Activated T-helper 17 cell treated with anti-CD3 and anti-CD28 coated beads, Interleukin-2, amount 50 U/mL, for 72 hours (primary cell): Measurements from ENCODE around the gene EEF1AKMT1. TPM values are rescaled to one million over a fixed set of nuclear protein-coding genes. Genes with fewer than 3 reads are reported as not detected.

Experiments
- ATAC-seq: fragments of 150-1000 bp; cut with Tn5 transposase; replicated peaks from 2 replicates; pipeline ENCODE4 v1.10.0; 2021; ENCODE audit warnings: mild to moderate bottlenecking, moderate library complexity
- H3K27ac Mint-ChIP-seq: one replicate; pipeline ENCODE4 v1.8.0; 2022; ENCODE audit warnings: mixed read lengths
- H3K27me3 Mint-ChIP-seq: one replicate; pipeline ENCODE4 v1.8.0; 2022; ENCODE audit warnings: mixed read lengths
- H3K36me3 Mint-ChIP-seq: one replicate; pipeline ENCODE4 v1.8.0; 2022; ENCODE audit warnings: low read depth, mild to moderate bottlenecking, mixed read lengths
- H3K4me1 Mint-ChIP-seq: one replicate; pipeline ENCODE4 v1.8.0; 2022; ENCODE audit warnings: mixed read lengths
- H3K4me3 Mint-ChIP-seq: one replicate; pipeline ENCODE4 v1.8.0; 2022; ENCODE audit warnings: mild to moderate bottlenecking, mixed read lengths
- H3K9me3 Mint-ChIP-seq: one replicate; pipeline ENCODE4 v1.8.0; 2022; ENCODE audit warnings: mixed read lengths
- total RNA-seq, 2 donors: library from RNA; stranded (reverse); gene quantifications; one replicate each; pipeline ENCODE4 v1.2.3, GENCODE V29; 2022

Gene EEF1AKMT1
- total RNA-seq, 2 donors from 2014 or later = 12.1 to 15.6 TPM

DNA sequence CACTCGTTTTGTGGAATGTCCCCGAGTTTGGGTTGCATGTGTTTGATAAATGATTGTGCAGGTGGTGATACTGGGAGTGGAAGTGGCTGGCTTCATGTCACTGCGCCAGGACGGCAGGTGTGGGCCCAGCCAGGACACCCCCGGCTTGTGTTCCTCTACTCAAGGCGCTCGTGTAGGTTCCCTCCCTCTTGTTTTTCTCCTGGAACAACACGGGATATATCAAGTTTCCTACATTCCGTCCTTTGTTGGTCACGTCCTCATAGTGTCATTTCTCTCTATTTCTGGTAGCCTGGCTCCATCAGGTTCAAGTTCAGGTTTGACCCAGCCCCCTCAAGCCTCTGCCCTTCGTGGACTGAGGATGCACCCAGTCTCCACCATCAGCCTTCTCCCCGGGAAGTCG, 54.0 kb downstream of the EEF1AKMT1 start:
- H3K27ac Mint-ChIP-seq = no peak overlapping the region
- H3K36me3 Mint-ChIP-seq = no peaks in the 10 kb centered on the region
- ATAC-seq = no peak

DNA sequence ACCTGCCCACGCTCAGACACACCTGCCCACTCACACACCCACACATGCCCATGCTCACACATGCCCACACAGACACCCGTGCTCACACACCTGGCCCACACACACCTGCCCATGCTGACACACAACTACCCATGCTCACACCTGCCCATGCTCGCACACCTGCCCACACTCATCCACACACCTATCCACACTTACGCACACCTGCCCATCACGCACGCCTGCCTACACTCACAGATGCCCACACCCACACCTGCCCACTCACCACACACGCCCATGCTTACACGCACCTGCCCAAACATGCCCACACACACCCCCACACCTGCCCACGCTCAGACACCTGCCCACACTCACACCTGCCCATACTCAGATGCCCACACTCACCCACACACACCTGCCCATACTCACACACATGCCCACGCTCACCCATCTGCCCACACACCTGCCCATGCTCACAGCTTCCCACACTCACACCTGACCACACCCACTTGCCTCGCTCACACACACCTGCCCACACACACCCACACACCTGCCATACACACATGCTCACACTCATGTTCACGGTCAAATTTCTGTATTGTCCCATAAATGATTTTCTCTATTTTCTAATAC, 54.7 kb downstream of the EEF1AKMT1 start:
- Mint-ChIP-seq H3K4me1 (no peaks in the 10 kb centered on the region), H3K27me3 (peaks cover 10% of the 10 kb centered on the region), H3K4me3 (no peak overlapping the region), H3K36me3 (no peaks in the 10 kb centered on the region), H3K9me3 (no peaks in the 10 kb centered on the region), H3K27ac (no peak overlapping the region)
- no peak for ATAC-seq

More for the DNA sequence above, 54.0 kb downstream of the EEF1AKMT1 start:
- peaks cover 8% of the 10 kb centered on the region for H3K27me3 Mint-ChIP-seq
- no peaks in the 10 kb centered on the region for H3K4me1 Mint-ChIP-seq
- H3K9me3 Mint-ChIP-seq = no peaks in the 10 kb centered on the region
- H3K4me3 Mint-ChIP-seq = no peak overlapping the region

DNA sequence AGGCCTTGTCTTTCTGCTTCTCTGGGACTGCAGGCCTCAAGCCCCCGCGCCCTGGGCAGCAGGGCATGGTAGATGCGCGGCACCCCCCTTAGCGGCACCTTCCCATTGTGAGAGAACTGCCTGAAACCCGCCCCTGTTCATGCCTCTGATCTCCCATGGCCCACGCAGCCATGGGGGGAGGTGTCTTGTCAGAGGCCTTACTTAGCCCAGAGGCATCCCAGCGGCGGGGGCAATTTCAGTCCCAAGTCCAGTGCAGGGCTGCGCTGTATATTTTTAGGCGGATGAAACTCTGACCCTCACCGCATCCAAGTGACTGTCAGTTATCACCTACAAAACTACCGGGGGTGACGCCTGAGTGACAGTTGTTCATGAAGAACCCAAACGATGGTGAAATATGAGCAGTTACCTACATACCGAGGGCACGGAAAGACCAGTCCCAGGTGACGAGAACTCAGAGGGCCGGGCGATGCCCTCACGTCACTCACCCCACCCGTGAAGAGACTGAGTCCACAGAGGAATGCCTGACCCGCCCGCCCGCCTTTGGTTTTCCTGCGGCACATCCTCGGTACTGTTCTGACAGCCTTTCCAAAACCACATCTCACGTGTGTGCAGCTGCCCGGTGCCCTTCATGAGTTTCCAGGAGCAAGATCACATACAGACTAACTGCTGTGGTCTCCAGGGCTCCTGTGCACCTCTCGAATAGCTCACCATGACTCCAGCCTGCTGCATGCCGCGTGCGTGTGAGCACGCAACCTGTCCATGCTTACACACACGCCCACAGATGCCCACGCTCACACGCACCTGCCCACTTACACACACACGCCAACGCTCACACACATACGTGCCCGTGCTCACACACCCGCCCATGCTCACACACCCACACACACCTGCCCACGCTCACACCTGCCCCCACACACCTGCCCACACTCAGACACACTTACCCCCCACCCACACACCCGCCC, 55.9 kb downstream of the EEF1AKMT1 start:
- no peaks in the 10 kb centered on the region for H3K9me3 Mint-ChIP-seq
- no peaks in the 10 kb centered on the region for H3K4me1 Mint-ChIP-seq
- no peaks in the 10 kb centered on the region for H3K36me3 Mint-ChIP-seq
- H3K27me3 Mint-ChIP-seq = peaks cover 11% of the 10 kb centered on the region
- H3K27ac Mint-ChIP-seq = no peak overlapping the region
- ATAC-seq = no peak
- H3K4me3 Mint-ChIP-seq = no peak overlapping the region

DNA sequence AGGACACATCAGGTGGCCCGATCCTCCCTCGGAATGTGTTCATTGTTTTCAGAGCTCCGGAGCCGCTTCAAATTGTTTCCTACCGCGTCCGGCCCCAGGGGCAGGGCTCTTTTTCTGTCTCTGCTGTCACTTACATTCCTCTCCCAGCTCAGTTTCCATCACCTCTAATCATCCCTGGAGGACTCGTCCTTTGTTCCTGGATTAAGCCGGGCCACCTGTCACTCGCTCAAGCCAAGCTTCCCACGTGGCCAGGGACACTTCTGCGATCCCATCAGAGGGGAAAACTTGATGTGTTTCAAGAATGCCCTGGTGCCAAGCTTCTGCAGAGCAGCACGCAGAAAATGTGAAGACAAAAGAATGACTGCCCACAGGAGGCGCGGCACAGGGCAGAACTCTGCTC, 56.8 kb downstream of the EEF1AKMT1 start:
- Mint-ChIP-seq H3K36me3 (no peaks in the 10 kb centered on the region), H3K9me3 (no peaks in the 10 kb centered on the region), H3K4me3 (no peak overlapping the region), H3K27ac (no peak overlapping the region), H3K27me3 (peaks cover 6% of the 10 kb centered on the region), H3K4me1 (no peaks in the 10 kb centered on the region)
- ATAC-seq = no peak

- Mint-ChIP-seq H3K4me3 (no peak overlapping the region), H3K27ac (no peak overlapping the region), H3K9me3 (no peaks in the 10 kb centered on the region), H3K4me1 (no peaks in the 10 kb centered on the region), H3K36me3 (no peaks in the 10 kb centered on the region), H3K27me3 (peaks cover 6% of the 10 kb centered on the region)
- no peak for ATAC-seq
Measured at GRCh38 chr13:20715330-20715712, 58.4 kb downstream of the EEF1AKMT1 start.

GRCh38 chr13:20714563-20715329, 59.0 kb downstream of the EEF1AKMT1 start:
- Mint-ChIP-seq H3K27ac (no peak overlapping the region), H3K4me1 (no peaks in the 10 kb centered on the region), H3K4me3 (no peak overlapping the region), H3K36me3 (no peaks in the 10 kb centered on the region), H3K27me3 (peaks cover 6% of the 10 kb centered on the region), H3K9me3 (no peaks in the 10 kb centered on the region)
- no peak for ATAC-seq

DNA sequence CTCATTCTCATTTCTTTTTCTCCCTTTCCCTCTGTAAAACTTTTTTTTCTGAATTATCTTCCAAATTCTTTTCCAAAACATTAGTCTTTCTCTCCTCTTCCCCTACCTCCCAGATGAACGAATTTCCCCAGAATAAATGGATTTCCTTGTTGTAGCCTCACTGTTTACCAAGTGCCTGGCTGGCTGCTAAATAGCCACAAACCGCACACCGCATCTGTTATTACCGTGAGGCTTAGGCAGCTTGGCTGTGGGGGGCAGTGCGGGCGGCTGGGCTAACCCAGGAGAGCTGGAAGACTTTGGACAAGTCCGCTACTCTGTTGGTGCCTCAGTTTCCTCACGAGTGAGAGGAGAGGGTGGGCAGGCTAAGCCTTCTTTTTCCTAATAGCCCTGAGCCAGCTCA, 59.6 kb downstream of the EEF1AKMT1 start:
- H3K4me3 Mint-ChIP-seq = no peak overlapping the region
- no peak overlapping the region for H3K27ac Mint-ChIP-seq
- H3K9me3 Mint-ChIP-seq = no peaks in the 10 kb centered on the region
- peaks cover 6% of the 10 kb centered on the region for H3K27me3 Mint-ChIP-seq
- no peak for ATAC-seq
- H3K36me3 Mint-ChIP-seq = no peaks in the 10 kb centered on the region
- H3K4me1 Mint-ChIP-seq = no peaks in the 10 kb centered on the region

DNA sequence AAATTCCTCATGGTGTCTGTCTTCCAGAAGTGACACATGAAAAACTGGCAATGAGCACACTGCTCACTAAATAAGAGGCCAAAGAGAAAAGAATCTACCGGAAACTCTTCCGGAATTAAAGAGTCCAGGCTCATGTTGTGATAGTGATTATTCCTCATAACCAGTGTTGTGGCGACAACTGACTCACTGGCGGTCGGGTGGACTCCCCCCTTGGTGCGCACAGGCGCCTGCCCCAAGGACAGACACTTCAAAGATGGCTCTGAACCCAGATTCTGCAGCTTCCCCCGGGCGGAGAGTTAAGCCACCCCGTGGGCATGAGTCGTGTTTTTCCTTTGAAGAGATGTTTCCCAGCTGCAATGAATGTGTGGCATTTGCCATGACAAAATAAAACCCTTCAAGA, 60.0 kb downstream of the EEF1AKMT1 start:
- H3K27me3 Mint-ChIP-seq = peaks cover 6% of the 10 kb centered on the region
- ATAC-seq = no peak

GRCh38 chr13:20713014-20713376, 60.8 kb downstream of the EEF1AKMT1 start:
- H3K9me3 Mint-ChIP-seq = no peaks in the 10 kb centered on the region
- no peaks in the 10 kb centered on the region for H3K4me1 Mint-ChIP-seq
- H3K36me3 Mint-ChIP-seq = no peaks in the 10 kb centered on the region
- no peak for ATAC-seq
- H3K27me3 Mint-ChIP-seq = peaks cover 6% of the 10 kb centered on the region
- H3K27ac Mint-ChIP-seq = no peak overlapping the region
- H3K4me3 Mint-ChIP-seq = peak overlapping the region; percentile 8

More for the DNA sequence above, 60.0 kb downstream of the EEF1AKMT1 start:
- no peaks in the 10 kb centered on the region for H3K4me1 Mint-ChIP-seq
- no peaks in the 10 kb centered on the region for H3K36me3 Mint-ChIP-seq
- no peak overlapping the region for H3K4me3 Mint-ChIP-seq
- no peaks in the 10 kb centered on the region for H3K9me3 Mint-ChIP-seq
- no peak overlapping the region for H3K27ac Mint-ChIP-seq

GRCh38 chr13:20711301-20712044, 62.3 kb downstream of the EEF1AKMT1 start:
- no peak overlapping the region for H3K4me3 Mint-ChIP-seq
- ATAC-seq = no peak
- peaks cover 2% of the 10 kb centered on the region for H3K4me1 Mint-ChIP-seq
- H3K36me3 Mint-ChIP-seq = no peaks in the 10 kb centered on the region
- no peak overlapping the region for H3K27ac Mint-ChIP-seq
- no peaks in the 10 kb centered on the region for H3K9me3 Mint-ChIP-seq
- peaks cover 6% of the 10 kb centered on the region for H3K27me3 Mint-ChIP-seq

DNA sequence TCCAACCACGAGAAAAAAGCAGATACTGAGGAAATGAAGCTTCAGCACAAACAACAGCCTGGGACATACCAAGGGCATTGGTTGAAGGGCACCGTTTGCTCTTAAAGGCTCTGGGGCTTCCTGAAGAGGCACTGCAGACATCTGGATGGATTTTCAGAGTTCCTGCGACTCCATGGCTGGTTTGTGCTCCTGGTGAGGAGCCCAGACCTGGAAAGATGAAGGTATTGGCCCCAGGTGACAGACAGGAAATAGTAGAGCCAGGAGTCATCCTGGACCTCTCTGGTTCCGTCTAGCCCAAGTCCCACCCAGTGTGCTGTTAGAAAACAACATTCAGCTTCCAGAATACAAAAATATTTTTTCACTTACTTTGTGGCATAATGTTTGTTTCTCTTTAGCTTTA, 64.0 kb downstream of the EEF1AKMT1 start:
- H3K9me3 Mint-ChIP-seq = no peaks in the 10 kb centered on the region
- H3K4me3 Mint-ChIP-seq = no peak overlapping the region
- ATAC-seq = no peak
- no peaks in the 10 kb centered on the region for H3K36me3 Mint-ChIP-seq
- no peak overlapping the region for H3K27ac Mint-ChIP-seq
- H3K4me1 Mint-ChIP-seq = peaks cover 4% of the 10 kb centered on the region
- H3K27me3 Mint-ChIP-seq = peaks cover 6% of the 10 kb centered on the region

- peak overlapping the region; percentile 47 for H3K4me3 Mint-ChIP-seq
- H3K4me1 Mint-ChIP-seq = peaks cover 4% of the 10 kb centered on the region
- H3K27me3 Mint-ChIP-seq = peaks cover 6% of the 10 kb centered on the region
- peak overlapping the region; percentile 72 for H3K27ac Mint-ChIP-seq
- no peaks in the 10 kb centered on the region for H3K9me3 Mint-ChIP-seq
- ATAC-seq = peak; percentile 14
- no peaks in the 10 kb centered on the region for H3K36me3 Mint-ChIP-seq
Measured at GRCh38 chr13:20709369-20709768, 64.4 kb downstream of the EEF1AKMT1 start.

GRCh38 chr13:20708216-20708615, 65.5 kb downstream of the EEF1AKMT1 start:
- no peak for ATAC-seq
- Mint-ChIP-seq H3K36me3 (no peaks in the 10 kb centered on the region), H3K4me3 (no peak overlapping the region), H3K9me3 (no peaks in the 10 kb centered on the region), H3K27me3 (no peaks in the 10 kb centered on the region), H3K4me1 (peaks cover 4% of the 10 kb centered on the region), H3K27ac (peak overlapping the region; percentile 46)

GRCh38 chr13:20706661-20707060, 67.1 kb downstream of the EEF1AKMT1 start:
- peaks cover 4% of the 10 kb centered on the region for H3K4me1 Mint-ChIP-seq
- no peak for ATAC-seq
- H3K4me3 Mint-ChIP-seq = no peak overlapping the region
- peaks cover 4% of the 10 kb centered on the region for H3K27me3 Mint-ChIP-seq
- no peaks in the 10 kb centered on the region for H3K9me3 Mint-ChIP-seq
- no peaks in the 10 kb centered on the region for H3K36me3 Mint-ChIP-seq
- H3K27ac Mint-ChIP-seq = no peak overlapping the region
